ENCODE measurements around the gene PACS2.

DNA sequence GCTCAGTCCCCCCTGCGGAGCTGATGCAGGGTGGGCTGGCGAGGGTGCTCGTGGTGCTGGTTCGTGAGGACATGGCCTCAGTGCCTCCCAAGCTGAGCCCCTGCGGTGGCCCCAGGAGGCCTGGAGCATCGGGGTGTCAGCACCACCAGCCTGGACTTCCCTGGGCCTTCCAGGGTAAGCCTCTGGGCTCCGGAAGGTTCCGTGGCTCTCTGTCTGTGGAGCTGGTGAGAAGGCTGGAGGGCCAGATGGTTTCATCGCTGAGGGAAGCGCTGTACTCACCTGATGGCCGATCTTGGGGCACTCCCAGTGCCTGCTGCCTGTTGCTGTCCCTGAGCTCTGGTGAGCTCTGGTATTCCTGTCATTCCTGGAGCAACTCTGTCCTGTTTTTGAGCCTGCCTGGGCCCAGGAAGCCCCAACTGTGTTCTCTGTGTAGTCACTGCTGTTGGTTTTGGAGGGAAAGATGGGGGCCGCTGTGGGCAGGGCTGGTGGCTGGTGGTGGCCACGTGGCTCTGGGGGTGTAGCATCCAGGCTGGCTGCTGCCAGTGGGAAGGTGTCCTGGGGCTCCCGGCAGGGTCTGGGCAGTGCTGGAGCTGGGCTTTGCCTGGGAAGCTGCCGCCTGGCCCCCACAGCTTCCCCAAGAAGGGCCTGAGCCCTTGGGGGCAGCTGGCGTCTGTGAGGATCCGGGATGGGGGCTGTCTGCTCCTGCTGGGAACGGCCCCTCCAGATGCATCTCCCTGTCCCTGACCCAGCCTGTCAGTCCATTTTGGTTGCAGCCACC is 123.4 kb downstream of the PACS2 start:
- TF ChIP-seq, protein P1, sequence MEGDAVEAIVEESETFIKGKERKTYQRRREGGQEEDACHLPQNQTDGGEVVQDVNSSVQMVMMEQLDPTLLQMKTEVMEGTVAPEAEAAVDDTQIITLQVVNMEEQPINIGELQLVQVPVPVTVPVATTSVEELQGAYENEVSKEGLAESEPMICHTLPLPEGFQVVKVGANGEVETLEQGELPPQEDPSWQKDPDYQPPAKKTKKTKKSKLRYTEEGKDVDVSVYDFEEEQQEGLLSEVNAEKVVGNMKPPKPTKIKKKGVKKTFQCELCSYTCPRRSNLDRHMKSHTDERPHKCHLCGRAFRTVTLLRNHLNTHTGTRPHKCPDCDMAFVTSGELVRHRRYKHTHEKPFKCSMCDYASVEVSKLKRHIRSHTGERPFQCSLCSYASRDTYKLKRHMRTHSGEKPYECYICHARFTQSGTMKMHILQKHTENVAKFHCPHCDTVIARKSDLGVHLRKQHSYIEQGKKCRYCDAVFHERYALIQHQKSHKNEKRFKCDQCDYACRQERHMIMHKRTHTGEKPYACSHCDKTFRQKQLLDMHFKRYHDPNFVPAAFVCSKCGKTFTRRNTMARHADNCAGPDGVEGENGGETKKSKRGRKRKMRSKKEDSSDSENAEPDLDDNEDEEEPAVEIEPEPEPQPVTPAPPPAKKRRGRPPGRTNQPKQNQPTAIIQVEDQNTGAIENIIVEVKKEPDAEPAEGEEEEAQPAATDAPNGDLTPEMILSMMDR (IDR thresholded peaks at IDR 0.05) = no peak
- TF ChIP-seq POLR2AphosphoS5 (IDR thresholded peaks at IDR 0.05; ENCODE audit: low read depth, low read length) = no peak
